ENCODE results near the gene SLC5A9. TPM values are rescaled to one million over a fixed set of nuclear protein-coding genes. Genes with fewer than 3 reads are reported as not detected.

SLC5A9 gene
- total and polyA plus RNA-seq, 9 of the 15 experiments (the other 6 are each of a cell fraction or from before 2014, with no cell fraction given): not detected

DNA sequence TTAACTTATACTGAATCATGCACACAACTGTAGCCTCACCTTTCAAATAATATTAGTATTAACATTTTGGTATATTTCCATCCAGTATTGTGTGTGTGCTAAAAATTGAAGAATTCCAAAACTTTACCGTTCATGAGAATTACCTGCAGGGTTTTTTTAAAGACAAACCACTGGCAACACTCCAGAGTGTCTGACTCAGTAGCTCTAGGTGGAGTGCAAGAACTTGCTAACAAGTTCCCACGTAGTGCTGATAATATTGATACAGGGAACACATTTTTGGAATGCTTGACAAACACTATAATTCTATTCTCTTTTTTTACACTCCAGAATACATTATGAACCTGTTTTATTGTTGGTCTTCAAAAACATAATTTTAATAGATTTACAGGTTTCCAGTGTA lies 27.7 kb upstream of the SLC5A9 start:
- FAIRE-seq: no peak
- Histone ChIP-seq H3K79me2 (ENCODE audit: control insufficient read depth, insufficient read depth, low read length) (no peaks in the 10 kb centered on the region), H3K9me1 (ENCODE audit: control insufficient read depth, insufficient read depth, low read length) (no peaks in the 10 kb centered on the region), H2AFZ (ENCODE audit: low read depth, low read length) (no peak overlapping the region), H3K27me3 (ENCODE audit: control insufficient read depth in 2 of 2, insufficient read depth in 2 of 2, low read length in 2 of 2) (no peaks in the 10 kb centered on the region), H3K36me3 (ENCODE audit: control insufficient read depth, insufficient read depth, low read length) (no peaks in the 10 kb centered on the region), H3K9me3 (replicated peaks; ENCODE audit: control insufficient read depth, insufficient read depth, low read depth, low read length) (no peaks in the 10 kb centered on the region), H3K27ac (ENCODE audit: extremely low read depth, low read depth, low read length) (no peak overlapping the region), H3K9ac (ENCODE audit: insufficient read depth in 1 of 2, low read depth in 2 of 2, low read length in 2 of 2) (no peak overlapping the region), H3K4me1 (replicated peaks in 1 of 2; ENCODE audit: control insufficient read depth in 2 of 2, insufficient read depth in 2 of 2, low read length in 2 of 2) (no peaks in the 10 kb centered on the region), H4K20me1 (replicated peaks; ENCODE audit: control insufficient read depth, insufficient read depth, low read length) (no peaks in the 10 kb centered on the region), H3K4me3 (no peak overlapping the region), H3K4me2 (ENCODE audit: insufficient read depth, low read length) (no peak overlapping the region)
- ATAC-seq: no peak
- intact Hi-C loops (cut with micrococcal nuclease): no loop called here
- POLR2A ChIA-PET: no interaction called here
- BruUV-seq (replicated peaks): no TSS peak
- no peak for DNase-seq (ENCODE audit: extremely low read depth in 1 of 4, low spot score in 3 of 4)
- CTCF ChIA-PET (ENCODE audit: low intra/inter-chr PET ratio): no interaction called here
- in situ Hi-C loops (cut with MboI): no loop called here
- 0% methylated on average over 2 of the region's 2 CpGs for WGBS (ENCODE audit: insufficient coverage, low coverage, missing lambda C conversion rate)
- TF ChIP-seq, protein P1, sequence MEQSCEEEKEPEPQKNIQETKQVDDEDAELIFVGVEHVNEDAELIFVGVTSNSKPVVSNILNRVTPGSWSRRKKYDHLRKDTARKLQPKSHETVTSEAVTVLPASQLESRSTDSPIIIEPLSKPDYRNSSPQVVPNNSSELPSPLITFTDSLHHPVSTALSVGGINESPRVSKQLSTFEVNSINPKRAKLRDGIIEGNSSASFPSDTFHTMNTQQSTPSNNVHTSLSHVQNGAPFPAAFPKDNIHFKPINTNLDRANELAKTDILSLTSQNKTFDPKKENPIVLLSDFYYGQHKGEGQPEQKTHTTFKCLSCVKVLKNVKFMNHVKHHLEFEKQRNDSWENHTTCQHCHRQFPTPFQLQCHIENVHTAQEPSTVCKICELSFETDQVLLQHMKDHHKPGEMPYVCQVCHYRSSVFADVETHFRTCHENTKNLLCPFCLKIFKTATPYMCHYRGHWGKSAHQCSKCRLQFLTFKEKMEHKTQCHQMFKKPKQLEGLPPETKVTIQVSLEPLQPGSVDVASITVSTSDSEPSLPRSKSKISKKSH (CRISPR knock-in tag; IDR thresholded peaks at IDR 0.05): no peak
- TF ChIP-seq PRPF4 (IDR thresholded peaks at IDR 0.05; ENCODE audit: insufficient read depth, low read depth, low read length, poor library complexity, severe bottlenecking) (no peak), POLR2A (conservative IDR thresholded peaks at IDR 0.05) (no peak), CHD4 (IDR thresholded peaks at IDR 0.05; ENCODE audit: insufficient read depth, insufficient replicate concordance, low read depth, low read length, poor library complexity, severe bottlenecking) (no peak), CBX8 (IDR thresholded peaks at IDR 0.05; ENCODE audit: borderline replicate concordance, extremely low read depth, low read depth, low read length, poor library complexity, severe bottlenecking) (no peak), HNRNPH1 (optimal IDR thresholded peaks at IDR 0.05; ENCODE audit: low read depth, low read length) (no peak), ZNF217 (CRISPR knock-in tag; IDR thresholded peaks at IDR 0.05) (no peak), XRCC3 (IDR thresholded peaks at IDR 0.05) (no peak), RBFOX2 (IDR thresholded peaks at IDR 0.05; ENCODE audit: low read depth, low read length) (no peak)
- TF ChIP-seq, protein P2, sequence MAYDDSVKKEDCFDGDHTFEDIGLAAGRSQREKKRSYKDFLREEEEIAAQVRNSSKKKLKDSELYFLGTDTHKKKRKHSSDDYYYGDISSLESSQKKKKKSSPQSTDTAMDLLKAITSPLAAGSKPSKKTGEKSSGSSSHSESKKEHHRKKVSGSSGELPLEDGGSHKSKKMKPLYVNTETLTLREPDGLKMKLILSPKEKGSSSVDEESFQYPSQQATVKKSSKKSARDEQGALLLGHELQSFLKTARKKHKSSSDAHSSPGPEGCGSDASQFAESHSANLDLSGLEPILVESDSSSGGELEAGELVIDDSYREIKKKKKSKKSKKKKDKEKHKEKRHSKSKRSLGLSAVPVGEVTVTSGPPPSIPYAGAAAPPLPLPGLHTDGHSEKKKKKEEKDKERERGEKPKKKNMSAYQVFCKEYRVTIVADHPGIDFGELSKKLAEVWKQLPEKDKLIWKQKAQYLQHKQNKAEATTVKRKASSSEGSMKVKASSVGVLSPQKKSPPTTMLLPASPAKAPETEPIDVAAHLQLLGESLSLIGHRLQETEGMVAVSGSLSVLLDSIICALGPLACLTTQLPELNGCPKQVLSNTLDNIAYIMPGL (CRISPR knock-in tag; IDR thresholded peaks at IDR 0.05): no peak
- TF ChIP-seq, protein P3, sequence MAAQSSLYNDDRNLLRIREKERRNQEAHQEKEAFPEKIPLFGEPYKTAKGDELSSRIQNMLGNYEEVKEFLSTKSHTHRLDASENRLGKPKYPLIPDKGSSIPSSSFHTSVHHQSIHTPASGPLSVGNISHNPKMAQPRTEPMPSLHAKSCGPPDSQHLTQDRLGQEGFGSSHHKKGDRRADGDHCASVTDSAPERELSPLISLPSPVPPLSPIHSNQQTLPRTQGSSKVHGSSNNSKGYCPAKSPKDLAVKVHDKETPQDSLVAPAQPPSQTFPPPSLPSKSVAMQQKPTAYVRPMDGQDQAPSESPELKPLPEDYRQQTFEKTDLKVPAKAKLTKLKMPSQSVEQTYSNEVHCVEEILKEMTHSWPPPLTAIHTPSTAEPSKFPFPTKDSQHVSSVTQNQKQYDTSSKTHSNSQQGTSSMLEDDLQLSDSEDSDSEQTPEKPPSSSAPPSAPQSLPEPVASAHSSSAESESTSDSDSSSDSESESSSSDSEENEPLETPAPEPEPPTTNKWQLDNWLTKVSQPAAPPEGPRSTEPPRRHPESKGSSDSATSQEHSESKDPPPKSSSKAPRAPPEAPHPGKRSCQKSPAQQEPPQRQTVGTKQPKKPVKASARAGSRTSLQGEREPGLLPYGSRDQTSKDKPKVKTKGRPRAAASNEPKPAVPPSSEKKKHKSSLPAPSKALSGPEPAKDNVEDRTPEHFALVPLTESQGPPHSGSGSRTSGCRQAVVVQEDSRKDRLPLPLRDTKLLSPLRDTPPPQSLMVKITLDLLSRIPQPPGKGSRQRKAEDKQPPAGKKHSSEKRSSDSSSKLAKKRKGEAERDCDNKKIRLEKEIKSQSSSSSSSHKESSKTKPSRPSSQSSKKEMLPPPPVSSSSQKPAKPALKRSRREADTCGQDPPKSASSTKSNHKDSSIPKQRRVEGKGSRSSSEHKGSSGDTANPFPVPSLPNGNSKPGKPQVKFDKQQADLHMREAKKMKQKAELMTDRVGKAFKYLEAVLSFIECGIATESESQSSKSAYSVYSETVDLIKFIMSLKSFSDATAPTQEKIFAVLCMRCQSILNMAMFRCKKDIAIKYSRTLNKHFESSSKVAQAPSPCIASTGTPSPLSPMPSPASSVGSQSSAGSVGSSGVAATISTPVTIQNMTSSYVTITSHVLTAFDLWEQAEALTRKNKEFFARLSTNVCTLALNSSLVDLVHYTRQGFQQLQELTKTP (IDR thresholded peaks at IDR 0.05; ENCODE audit: low read depth in 1 of 2, partially characterized antibody in 2 of 2): no peak
- TF ChIP-seq, protein P4, sequence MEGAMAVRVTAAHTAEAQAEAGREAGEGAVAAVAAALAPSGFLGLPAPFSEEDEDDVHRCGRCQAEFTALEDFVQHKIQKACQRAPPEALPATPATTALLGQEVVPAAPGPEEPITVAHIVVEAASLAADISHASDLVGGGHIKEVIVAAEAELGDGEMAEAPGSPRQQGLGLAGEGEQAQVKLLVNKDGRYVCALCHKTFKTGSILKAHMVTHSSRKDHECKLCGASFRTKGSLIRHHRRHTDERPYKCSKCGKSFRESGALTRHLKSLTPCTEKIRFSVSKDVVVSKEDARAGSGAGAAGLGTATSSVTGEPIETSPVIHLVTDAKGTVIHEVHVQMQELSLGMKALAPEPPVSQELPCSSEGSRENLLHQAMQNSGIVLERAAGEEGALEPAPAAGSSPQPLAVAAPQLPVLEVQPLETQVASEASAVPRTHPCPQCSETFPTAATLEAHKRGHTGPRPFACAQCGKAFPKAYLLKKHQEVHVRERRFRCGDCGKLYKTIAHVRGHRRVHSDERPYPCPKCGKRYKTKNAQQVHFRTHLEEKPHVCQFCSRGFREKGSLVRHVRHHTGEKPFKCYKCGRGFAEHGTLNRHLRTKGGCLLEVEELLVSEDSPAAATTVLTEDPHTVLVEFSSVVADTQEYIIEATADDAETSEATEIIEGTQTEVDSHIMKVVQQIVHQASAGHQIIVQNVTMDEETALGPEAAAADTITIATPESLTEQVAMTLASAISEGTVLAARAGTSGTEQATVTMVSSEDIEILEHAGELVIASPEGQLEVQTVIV (CRISPR knock-in tag; IDR thresholded peaks at IDR 0.05; ENCODE audit: borderline replicate concordance): no peak
